GM10266 (cell line): Measurements from ENCODE around the gene THAP4.

ENCODE experiments used
- DNase-seq: peaks from one replicate; pipeline ENCODE4 v3.0.0; 2012; ENCODE audit errors: extremely low spot score
- TF ChIP-seq, protein P1 (sequence below): IDR thresholded peaks from 2 replicates; pipeline ENCODE4 v1.5.1; 2012; ENCODE audit warnings: mild to moderate bottlenecking, low read depth; ENCODE audit not compliant: control insufficient read depth, insufficient read depth; ENCODE audit errors: missing control alignments

The THAP4 gene

GRCh38 chr2:241654551-241654950 lies 17.6 kb upstream of the THAP4 start:
- DNase-seq, result no peak
- TF ChIP-seq, protein P1, sequence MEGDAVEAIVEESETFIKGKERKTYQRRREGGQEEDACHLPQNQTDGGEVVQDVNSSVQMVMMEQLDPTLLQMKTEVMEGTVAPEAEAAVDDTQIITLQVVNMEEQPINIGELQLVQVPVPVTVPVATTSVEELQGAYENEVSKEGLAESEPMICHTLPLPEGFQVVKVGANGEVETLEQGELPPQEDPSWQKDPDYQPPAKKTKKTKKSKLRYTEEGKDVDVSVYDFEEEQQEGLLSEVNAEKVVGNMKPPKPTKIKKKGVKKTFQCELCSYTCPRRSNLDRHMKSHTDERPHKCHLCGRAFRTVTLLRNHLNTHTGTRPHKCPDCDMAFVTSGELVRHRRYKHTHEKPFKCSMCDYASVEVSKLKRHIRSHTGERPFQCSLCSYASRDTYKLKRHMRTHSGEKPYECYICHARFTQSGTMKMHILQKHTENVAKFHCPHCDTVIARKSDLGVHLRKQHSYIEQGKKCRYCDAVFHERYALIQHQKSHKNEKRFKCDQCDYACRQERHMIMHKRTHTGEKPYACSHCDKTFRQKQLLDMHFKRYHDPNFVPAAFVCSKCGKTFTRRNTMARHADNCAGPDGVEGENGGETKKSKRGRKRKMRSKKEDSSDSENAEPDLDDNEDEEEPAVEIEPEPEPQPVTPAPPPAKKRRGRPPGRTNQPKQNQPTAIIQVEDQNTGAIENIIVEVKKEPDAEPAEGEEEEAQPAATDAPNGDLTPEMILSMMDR, result no peak

DNA sequence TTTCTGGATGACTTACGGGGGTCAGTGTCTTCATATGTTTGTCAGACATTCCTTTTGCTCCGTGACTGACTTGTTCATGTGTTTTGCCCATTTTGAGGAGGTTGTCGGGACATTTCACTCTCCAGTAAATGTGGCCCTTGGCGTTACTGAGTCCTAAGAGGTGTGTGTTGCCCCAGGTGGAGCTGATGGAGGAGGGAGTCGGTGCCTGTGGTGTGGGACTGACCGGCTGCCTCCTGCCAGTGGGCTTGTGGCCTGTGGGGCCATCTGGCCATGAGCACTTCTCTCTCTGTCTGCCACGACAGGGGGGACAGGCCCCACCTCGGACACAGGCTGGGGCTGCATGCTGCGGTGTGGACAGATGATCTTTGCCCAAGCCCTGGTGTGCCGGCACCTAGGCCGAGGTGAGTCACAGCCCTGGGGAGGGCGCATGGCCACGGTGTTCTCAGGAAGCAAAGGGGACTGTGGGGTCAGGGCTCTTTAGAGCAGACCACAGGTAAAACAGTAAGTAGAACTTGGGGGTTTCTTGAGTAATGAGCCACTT lies 16.3 kb upstream of the THAP4 start:
- DNase-seq, result no peak
- TF ChIP-seq, protein P1, result no peak

- TF ChIP-seq, protein P1, result no peak
- DNase-seq, result no peak
Measured at GRCh38 chr2:241652722-241653121, 15.8 kb upstream of the THAP4 start.

- DNase-seq, result no peak
Measured at GRCh38 chr2:241652142-241652541, 15.2 kb upstream of the THAP4 start.

DNA sequence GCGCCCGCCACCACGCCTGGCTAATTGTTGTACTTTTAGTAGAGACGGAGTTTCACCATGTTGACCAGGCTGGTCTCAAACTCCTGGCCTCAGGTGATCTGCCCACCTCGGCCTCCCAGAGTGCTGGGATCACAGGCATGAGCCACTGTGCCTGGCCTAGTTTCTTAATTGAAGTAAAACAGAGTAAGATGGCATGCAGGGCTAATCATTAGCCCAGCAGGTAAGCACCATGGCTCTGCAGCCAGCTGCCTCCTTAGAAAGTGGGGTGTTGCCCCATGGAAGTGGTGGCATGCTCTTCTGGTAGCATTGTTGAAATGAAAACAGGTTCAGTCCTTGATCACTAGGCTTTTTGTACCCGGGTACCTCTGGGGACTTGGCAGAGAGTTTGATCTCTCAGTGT lies 13.0 kb upstream of the THAP4 start:
- DNase-seq, result no peak
- TF ChIP-seq, protein P1, result no peak

More at GRCh38 chr2:241652142-241652541, 15.2 kb upstream of the THAP4 start:
- TF ChIP-seq, protein P1, result no peak

DNA sequence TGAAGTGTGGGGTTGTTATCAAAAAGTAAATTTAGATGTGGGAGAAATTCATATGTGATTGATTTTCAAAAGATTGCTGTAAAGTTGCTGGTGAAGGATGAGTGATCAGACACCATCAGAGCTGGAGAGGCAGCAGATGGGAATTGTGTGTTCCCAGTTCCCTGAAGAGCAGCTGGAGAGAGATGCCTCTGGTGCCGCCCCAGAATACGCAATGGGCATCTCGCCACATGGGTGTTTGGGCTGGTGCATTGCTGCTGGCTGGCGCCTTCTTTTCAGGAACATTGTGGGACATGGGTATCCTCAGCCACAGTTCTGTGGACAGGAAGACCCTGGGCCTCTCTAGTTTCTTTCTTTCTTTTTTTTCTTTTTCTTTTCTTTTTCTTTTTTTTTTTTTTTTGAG lies 12.4 kb upstream of the THAP4 start:
- TF ChIP-seq, protein P1, result no peak
- no peak for DNase-seq

DNA sequence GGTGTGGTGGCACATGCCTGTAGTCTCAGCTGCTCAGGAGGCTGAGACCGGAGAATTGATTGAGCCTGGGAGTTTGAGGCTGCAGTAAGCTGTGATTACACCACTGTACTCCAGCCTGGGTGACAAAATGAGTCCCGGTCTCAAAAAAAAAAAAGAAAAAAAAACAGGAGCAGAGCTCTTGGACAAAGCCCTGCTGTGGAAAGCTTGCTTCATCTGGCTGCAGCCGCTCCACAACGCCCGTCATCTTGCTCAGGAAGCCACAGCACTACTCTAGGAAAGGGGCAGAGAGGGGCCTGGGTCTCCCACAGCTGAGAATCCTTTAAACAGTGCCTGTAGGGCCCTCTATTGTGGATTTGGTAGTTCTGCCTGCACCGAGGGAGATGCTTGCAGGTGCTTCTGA lies 11.5 kb upstream of the THAP4 start:
- TF ChIP-seq, protein P1, result no peak
- DNase-seq, result no peak
